Breast epithelium (tissue), 3 donors: ENCODE measurements around the gene GASK1B.

Source experiments
- CTCF ChIP-seq, 3 donors: fragments of 450-650 bp; IDR thresholded peaks; one replicate each; pipeline ENCODE4 v1.5.1; 2016 to 2017; ENCODE audit warnings: antibody characterized with exemption in 3 of 3, mild to moderate bottlenecking in 3 of 3, moderate library complexity in 3 of 3
- POLR2A ChIP-seq: fragments of 450-650 bp; IDR thresholded peaks from one replicate; pipeline ENCODE4 v1.6.1; 2016; ENCODE audit warnings: antibody characterized with exemption, mild to moderate bottlenecking, moderate library complexity
- POLR2AphosphoS5 ChIP-seq, 3 donors: sonication (generic); formaldehyde crosslinking; IDR thresholded peaks; one replicate each; pipeline ENCODE4 v1.6.1; 2017; ENCODE audit warnings: antibody characterized with exemption in 3 of 3

GRCh38 chr4:158208963-158209640 is 36.3 kb upstream of the GASK1B start:
- no peak for TF ChIP-seq POLR2A
- no peak for TF ChIP-seq CTCF (IDR thresholded peaks at IDR 0.05)
- TF ChIP-seq POLR2AphosphoS5 (IDR thresholded peaks at IDR 0.05): no peak
